ENCODE measurements around the gene CPT1C. TPM values are rescaled to one million over a fixed set of nuclear protein-coding genes. Genes with fewer than 3 reads are reported as not detected.
"Not testable (repeated sequence)": the region's sequence is repeated elsewhere in the genome, so short reads cannot be mapped to it uniquely, and the experiment has no call there.

The CPT1C gene
- total RNA-seq, 2 experiments from 2014 or later, result 0.47 to 0.59 TPM

GRCh38 chr19:49718991-49719390 is 28.1 kb downstream of the CPT1C start:
- Histone ChIP-seq H3K36me3 (ENCODE audit: insufficient read depth, low read length) (no peaks in the 10 kb centered on the region), H3K27me3 (ENCODE audit: control insufficient read depth in 1 of 2, insufficient read depth in 2 of 2, low read length in 2 of 2) (no peaks in the 10 kb centered on the region), H3K4me3 (ENCODE audit: low read length) (no peak overlapping the region), H3K9me3 (ENCODE audit: control insufficient read depth in 1 of 2, insufficient read depth in 1 of 2, low read length in 2 of 2) (no peaks in the 10 kb centered on the region), H3K27ac (ENCODE audit: low read depth in 1 of 2, low read length in 2 of 2) (no peak overlapping the region), H3K4me1 (ENCODE audit: insufficient read depth, low read length) (peaks cover 13% of the 10 kb centered on the region)
- DNase-seq (no peak), ATAC-seq (ENCODE audit: poor library complexity) (no peak)
- TF ChIP-seq CTCF (IDR thresholded peaks at IDR 0.05), result no peak
- POLR2A ChIA-PET, result interaction anchor here (0.7 to 2.4 kb wide), 3 partner anchors 48 to 79 kb away, joined by 3 to 26 read pairs (median 4); partner anchors contain the start of genes AP2A1 and RRAS
- Mint-ChIP-seq H3K27me3 (no peaks in the 10 kb centered on the region), H3K27ac (peak overlapping the region; percentile 79), H3K36me3 (ENCODE audit: low read depth) (peaks cover 9% of the 10 kb centered on the region), H3K4me3 (peak overlapping the region; percentile 20), H3K9me3 (no peaks in the 10 kb centered on the region), H3K4me1 (ENCODE audit: low read depth) (peaks cover 13% of the 10 kb centered on the region)
- intact Hi-C loops (cut with DNase I, micrococcal nuclease), result loop anchor here in 1 of 2 experiments (1.0 to 5.0 kb wide), 2 partner anchors 39 to 88 kb away; no protein-coding TSS in a partner anchor
- CTCF ChIA-PET, result interaction anchor here (3.0 kb wide), 1 partner anchor 94 kb away, joined by 8 read pairs; the partner anchor contains the start of gene FUZ

- H3K9me3 Mint-ChIP-seq; H3K36me3 ChIP-seq (ENCODE audit: insufficient read depth, low read length); H3K27me3 ChIP-seq (ENCODE audit: control insufficient read depth in 1 of 2, insufficient read depth in 2 of 2, low read length in 2 of 2); H3K4me3 ChIP-seq (ENCODE audit: low read length); DNase-seq; H3K9me3 ChIP-seq (ENCODE audit: control insufficient read depth in 1 of 2, insufficient read depth in 1 of 2, low read length in 2 of 2); H3K27ac ChIP-seq (ENCODE audit: low read depth in 1 of 2, low read length in 2 of 2); H3K36me3 Mint-ChIP-seq (ENCODE audit: low read depth); ATAC-seq (ENCODE audit: poor library complexity); H3K27me3 Mint-ChIP-seq: not testable (repeated sequence)
- ChIA-PET POLR2A (interaction anchor here (0.7 to 2.4 kb wide), 2 partner anchors 47 to 52 kb away, joined by 3 to 26 read pairs; partner anchors contain the start of gene AP2A1), CTCF (interaction anchor here (3.0 kb wide), 1 partner anchor 93 kb away, joined by 8 read pairs; the partner anchor contains the start of gene FUZ)
- peak overlapping the region; percentile 63 for H3K4me3 Mint-ChIP-seq
- peak overlapping the region; percentile 79 for H3K27ac Mint-ChIP-seq
- H3K4me1 ChIP-seq (ENCODE audit: insufficient read depth, low read length), result peaks cover 13% of the 10 kb centered on the region
- intact Hi-C loops (cut with DNase I, micrococcal nuclease), result loop anchor here in 1 of 2 experiments (5.0 kb wide), 1 partner anchor 88 kb away; no protein-coding TSS in a partner anchor
- peaks cover 13% of the 10 kb centered on the region for H3K4me1 Mint-ChIP-seq (ENCODE audit: low read depth)
These were observed 28.5 kb downstream of the CPT1C start for GRCh38 chr19:49719420-49719819.

- no peaks in the 10 kb centered on the region for H3K9me3 Mint-ChIP-seq
- no peak overlapping the region for H3K27ac ChIP-seq (ENCODE audit: low read depth in 1 of 2, low read length in 2 of 2)
- no peaks in the 10 kb centered on the region for H3K4me1 ChIP-seq (ENCODE audit: insufficient read depth, low read length)
- no peak overlapping the region for H3K4me3 ChIP-seq (ENCODE audit: low read length)
- no peaks in the 10 kb centered on the region for H3K9me3 ChIP-seq (ENCODE audit: control insufficient read depth in 1 of 2, insufficient read depth in 1 of 2, low read length in 2 of 2)
- H3K4me1 Mint-ChIP-seq (ENCODE audit: low read depth), result no peaks in the 10 kb centered on the region
- intact Hi-C loops (cut with DNase I, micrococcal nuclease), result no loop called here
- ChIA-PET CTCF (no interaction called here), POLR2A (no interaction called here)
- H3K4me3 Mint-ChIP-seq, result no peak overlapping the region
- TF ChIP-seq CTCF (IDR thresholded peaks at IDR 0.05), result no peak
- H3K27ac Mint-ChIP-seq, result no peak overlapping the region
- DNase-seq (no peak), ATAC-seq (ENCODE audit: poor library complexity) (no peak)
- H3K36me3 Mint-ChIP-seq (ENCODE audit: low read depth), result peaks cover 16% of the 10 kb centered on the region
- no peaks in the 10 kb centered on the region for H3K36me3 ChIP-seq (ENCODE audit: insufficient read depth, low read length)
- H3K27me3 Mint-ChIP-seq, result no peaks in the 10 kb centered on the region
- no peaks in the 10 kb centered on the region for H3K27me3 ChIP-seq (ENCODE audit: control insufficient read depth in 1 of 2, insufficient read depth in 2 of 2, low read length in 2 of 2)
These were observed 36.5 kb downstream of the CPT1C start for GRCh38 chr19:49727217-49728030.

Measured in CD4-positive, alpha-beta T cell (primary cell).